ENCODE data around the gene CEP72.
"Not testable (repeated sequence)": the region's sequence is repeated elsewhere in the genome, so short reads cannot be mapped to it uniquely, and the experiment has no call there.

CEP72 gene

GRCh38 chr5:686936-687335, 74.8 kb downstream of the CEP72 start:
- DNase-seq, result not testable (repeated sequence)

- DNase-seq, result not testable (repeated sequence)
Observed at GRCh38 chr5:688348-689010, 76.3 kb downstream of the CEP72 start.

- not testable (repeated sequence) for DNase-seq
Observed at GRCh38 chr5:690293-690692, 78.2 kb downstream of the CEP72 start.

GRCh38 chr5:691049-691448, 78.9 kb downstream of the CEP72 start:
- DNase-seq, result not testable (repeated sequence)

- DNase-seq, result no peak
Observed at GRCh38 chr5:691817-692528, 79.8 kb downstream of the CEP72 start.

GRCh38 chr5:692529-693041, 80.4 kb downstream of the CEP72 start:
- DNase-seq, result not testable (repeated sequence)

- peak; percentile 89 for DNase-seq
Observed at GRCh38 chr5:693271-694041, 81.3 kb downstream of the CEP72 start, which contains the start of gene TPPP. Gene TPPP, minus strand, starts transcription at chr5:693352. Its CDS starts 15,292 bp downstream, at chr5:678060.

GRCh38 chr5:694042-694431, 81.9 kb downstream of the CEP72 start:
- DNase-seq, result peak; percentile 19

- not testable (repeated sequence) for DNase-seq
Observed at GRCh38 chr5:695475-695874, 83.3 kb downstream of the CEP72 start.

- not testable (repeated sequence) for DNase-seq
Observed at GRCh38 chr5:696191-696590, 84.1 kb downstream of the CEP72 start.

GRCh38 chr5:696753-697702, 84.9 kb downstream of the CEP72 start:
- not testable (repeated sequence) for DNase-seq
